Measurements from ENCODE around the gene FAM90A26.
"Not testable (repeated sequence)": the region's sequence is repeated elsewhere in the genome, so short reads cannot be mapped to it uniquely, and the experiment has no call there.

FAM90A26 gene

GRCh38 chr4:9160046-9160445 lies 10.2 kb upstream of the FAM90A26 start:
- DNase-seq (ENCODE audit: low read depth): not testable (repeated sequence)

- not testable (repeated sequence) for DNase-seq (ENCODE audit: low read depth)
Observed at GRCh38 chr4:9165990-9166389, 4.2 kb upstream of the FAM90A26 start.

- DNase-seq (ENCODE audit: low read depth): not testable (repeated sequence)
Observed at GRCh38 chr4:9210357-9210756, 40.1 kb downstream of the FAM90A26 start, which contains the start of gene USP17L10. TSS of gene USP17L10 (plus strand) at chr4:9210657. CDS start at chr4:9210657, 0 bp downstream.

DNA sequence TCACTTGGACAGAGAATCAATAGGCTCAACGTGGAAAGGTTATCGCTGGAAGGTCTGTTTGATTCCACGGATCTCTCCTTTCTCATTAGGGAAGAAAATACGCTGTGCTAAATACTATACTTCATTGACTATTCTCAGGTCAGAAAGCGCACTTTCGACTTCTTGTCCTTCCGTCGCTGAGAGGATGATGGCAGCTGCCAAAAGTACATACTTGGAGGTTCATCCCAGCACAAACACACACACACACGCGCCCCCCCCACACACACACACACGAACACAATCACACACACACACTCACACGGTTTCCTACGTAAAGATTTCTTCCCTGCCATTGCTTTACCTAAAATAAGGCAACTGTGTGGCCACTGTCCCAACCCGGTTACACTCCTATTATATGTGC lies 44.5 kb downstream of the FAM90A26 start:
- not testable (repeated sequence) for DNase-seq (ENCODE audit: low read depth)

DNA sequence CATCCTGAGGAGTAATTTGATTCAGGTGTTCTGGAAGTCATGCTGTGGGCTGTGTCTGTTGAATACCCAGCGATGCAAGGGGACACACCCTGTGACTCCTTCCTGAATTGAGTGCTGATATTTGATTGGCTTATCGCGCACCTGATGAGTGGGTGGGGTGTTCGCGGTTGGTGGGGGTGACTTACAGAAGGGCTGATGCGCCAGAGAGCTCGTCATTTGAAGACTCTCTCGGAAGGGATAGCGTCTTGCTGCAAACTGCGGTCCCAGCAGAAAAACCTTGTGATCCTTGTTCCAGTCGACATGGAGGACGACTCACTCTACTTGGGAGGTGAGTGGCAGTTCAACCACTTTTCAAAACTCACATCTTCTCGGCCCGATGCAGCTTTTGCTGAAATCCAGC lies 44.9 kb downstream of the FAM90A26 start, which contains the start of gene USP17L11:
Gene USP17L11, plus strand, starts transcription at position 301 of the 400 bp plus-strand sequence. Its CDS starts 0 bp downstream, at position 301.
- not testable (repeated sequence) for DNase-seq (ENCODE audit: low read depth)

GRCh38 chr4:9219852-9220251 lies 49.6 kb downstream of the FAM90A26 start, which contains the start of gene USP17L12:
TSS of gene USP17L12 (plus strand) at chr4:9220152. CDS start at chr4:9220152, 0 bp downstream.
- not testable (repeated sequence) for DNase-seq (ENCODE audit: low read depth)

- DNase-seq (ENCODE audit: low read depth): not testable (repeated sequence)
Observed at GRCh38 chr4:9224596-9224995, 54.4 kb downstream of the FAM90A26 start, which contains the start of gene USP17L13. TSS of gene USP17L13 (plus strand) at chr4:9224896. CDS start at chr4:9224896, 0 bp downstream.

Data from stimulated activated CD8-positive, alpha-beta memory T cell treated with anti-CD3 and anti-CD28 coated beads, Interleukin-7, amount 100 ng/mL, for 24 hours (primary cell).